Head of caudate nucleus (tissue), 42 donors: Measurements from ENCODE around the gene IGSF6.
A peak's percentile ranks its signal among the peaks of the same experiment; 100 is the strongest.
"Not testable (repeated sequence)": the region's sequence is repeated elsewhere in the genome, so short reads cannot be mapped to it uniquely, and the experiment has no call there.

ENCODE experiments used
- DNase-seq, 42 donors: peaks; one replicate each; pipeline versions ENCODE4 v3.0.0 to v3.0.0-alpha.2; 2020 to 2021; ENCODE audit warnings: mixed read lengths in 7 of 42
- intact Hi-C: fragments of 100-400 bp; cut with DNase I; formaldehyde crosslinking; loops from one replicate; pipeline ENCODE4 v1.15.0; 2022

Gene IGSF6

GRCh38 chr16:21652453-21652852 lies at the start of gene IGSF6:
Gene IGSF6 (minus strand): TSS chr16:21652608. CDS start chr16:21652598, 10 bp downstream.
- intact Hi-C loops = no loop called here

GRCh38 chr16:21701271-21701670 lies 48.9 kb upstream of the IGSF6 start:
- DNase-seq = no peak
- intact Hi-C loops = no loop called here

More at GRCh38 chr16:21652453-21652852, at the start of gene IGSF6:
- no peak for DNase-seq

- intact Hi-C loops = no loop called here
- no peak for DNase-seq
Measured at GRCh38 chr16:21698169-21699032, 46.0 kb upstream of the IGSF6 start.

GRCh38 chr16:21697032-21697431 lies 44.6 kb upstream of the IGSF6 start:
- intact Hi-C loops = no loop called here

GRCh38 chr16:21694609-21695008 lies 42.2 kb upstream of the IGSF6 start:
- intact Hi-C loops = no loop called here
- DNase-seq = no peak

More at GRCh38 chr16:21697032-21697431, 44.6 kb upstream of the IGSF6 start:
- no peak for DNase-seq

GRCh38 chr16:21690967-21691366 lies 38.6 kb upstream of the IGSF6 start:
- DNase-seq, intact Hi-C loops: not testable (repeated sequence)

GRCh38 chr16:21689107-21689506 lies 36.7 kb upstream of the IGSF6 start:
- DNase-seq = no peak
- intact Hi-C loops = no loop called here

GRCh38 chr16:21685034-21685455 lies 32.6 kb upstream of the IGSF6 start:
- intact Hi-C loops = no loop called here
- DNase-seq = peak in 2 of 42 donors; percentile 3 to 25

GRCh38 chr16:21684199-21684598 lies 31.8 kb upstream of the IGSF6 start:
- intact Hi-C loops = no loop called here
- DNase-seq = no peak

GRCh38 chr16:21683184-21683583 lies 30.8 kb upstream of the IGSF6 start:
- DNase-seq = no peak
- intact Hi-C loops = no loop called here

GRCh38 chr16:21680714-21681113 lies 28.3 kb upstream of the IGSF6 start:
- intact Hi-C loops, DNase-seq: not testable (repeated sequence)

- DNase-seq, intact Hi-C loops: not testable (repeated sequence)
Measured at GRCh38 chr16:21674456-21674855, 22.0 kb upstream of the IGSF6 start.

GRCh38 chr16:21673469-21673868 lies 21.1 kb upstream of the IGSF6 start:
- intact Hi-C loops = no loop called here
- no peak for DNase-seq

- no peak for DNase-seq
- intact Hi-C loops = no loop called here
Measured at GRCh38 chr16:21667575-21667974, 15.2 kb upstream of the IGSF6 start.

- intact Hi-C loops = no loop called here
- DNase-seq = peak in 1 of 42 donors; percentile 4
Measured at GRCh38 chr16:21666772-21667171, 14.4 kb upstream of the IGSF6 start.

- intact Hi-C loops = no loop called here
- peak in 1 of 42 donors; percentile 28 for DNase-seq
Measured at GRCh38 chr16:21664801-21665492, 12.5 kb upstream of the IGSF6 start.

- peak in 9 of 42 donors; percentile 11 to 51 (median 29) for DNase-seq
- intact Hi-C loops = no loop called here
Measured at GRCh38 chr16:21663889-21664647, 11.7 kb upstream of the IGSF6 start, which contains the start of gene OTOA. Gene OTOA (plus strand): TSS chr16:21663968. CDS start chr16:21678515, 14,547 bp downstream.

- intact Hi-C loops = loop anchor here (5.0 kb wide), 1 partner anchor 48 kb away; no protein-coding TSS in a partner anchor
Measured at GRCh38 chr16:21659124-21659523, 6.7 kb upstream of the IGSF6 start.

More at GRCh38 chr16:21659124-21659523, 6.7 kb upstream of the IGSF6 start:
- DNase-seq = no peak
